HCT116 (cell line): ENCODE measurements around the gene FAM13C. TPM values are rescaled to one million over a fixed set of nuclear protein-coding genes. Genes with fewer than 3 reads are reported as not detected.

ENCODE experiments used
- ATAC-seq: fragments of 200-7000 bp; cut with Tn5 transposase; 2 replicates; pipeline ENCODE4 v1.9.1; 2020; ENCODE audit warnings: mild to moderate bottlenecking, moderate library complexity
- BruUV-seq: library from RNA; stranded (reverse); fragments of 400-500 nt; replicated peaks from 2 replicates; lab custom pipeline; 2021; lab: Mats Ljungman, UMichigan
- CTCF ChIA-PET: fragments of 300-600 bp; sonication (Branson Sonifier 250); formaldehyde crosslinking; loops from one replicate; lab custom pipeline; 2021; ENCODE audit warnings: antibody characterized with exemption; lab: Charles Lee
- POLR2A ChIA-PET: fragments of 300-600, 350-600 bp; sonication (Branson Sonifier 250); formaldehyde crosslinking; loops from one replicate; lab custom pipeline; 2021; ENCODE audit warnings: antibody characterized with exemption; lab: Charles Lee
- RAD21 ChIA-PET, 2 experiments: fragments of 300-600 bp; sonication (Branson Sonifier 250); formaldehyde crosslinking; loops; one replicate each; lab custom pipeline; 2023; ENCODE audit warnings: low total read pairs in 2 of 2; ENCODE audit not compliant: uncharacterized antibody in 2 of 2, unreplicated experiment in 2 of 2, low non-redundant PET in 1 of 2; lab: Charles Lee
- DNase-seq: peaks from one replicate; pipeline ENCODE4 v3.0.0-alpha.2; 2010; ENCODE audit warnings: low read depth, low spot score
- H2AFZ ChIP-seq: fragments of 200-600 bp; shearing (Covaris generic), sonication (generic); 2 replicates; pipeline ENCODE4 v1.6.1; 2017; ENCODE audit warnings: low read depth, mixed run types, mixed read lengths, antibody characterized with exemption, low read length; ENCODE audit not compliant: poor library complexity, severe bottlenecking
- H3K27ac ChIP-seq: 2 replicates; pipeline ENCODE4 v1.5.1; 2012; ENCODE audit warnings: low read depth, low read length
- H3K27me3 ChIP-seq: fragments of 200-600 bp; sonication (generic); 2 replicates; pipeline ENCODE4 v1.6.1; 2016; ENCODE audit warnings: mixed run types, low read length, mixed read lengths; ENCODE audit not compliant: insufficient read depth
- H3K36me3 ChIP-seq, 2 experiments: fragments of 200-500 bp in 1 of 2; fragments of 200-600 bp in 1 of 2; sonication (Bioruptor generic) in 1 of 2; sonication (generic) in 1 of 2; 2 replicates each; pipeline versions ENCODE4 v1.5.1 to v1.6.1; 2014 to 2016; ENCODE audit warnings: low read length in 2 of 2, inconsistent platforms in 1 of 2, mixed read lengths in 1 of 2, mixed run types in 1 of 2; ENCODE audit not compliant: insufficient read depth in 2 of 2, control insufficient read depth in 1 of 2
- H3K4me1 ChIP-seq, 2 experiments: fragments of 200-600 bp in 1 of 2; sonication (generic) in 1 of 2; 2 replicates each; pipeline versions ENCODE4 v1.5.1 to v1.6.1; 2012 to 2017; ENCODE audit warnings: low read length in 2 of 2, inconsistent platforms in 1 of 2, mild to moderate bottlenecking in 1 of 2, mixed read lengths in 1 of 2, mixed run types in 1 of 2, moderate library complexity in 1 of 2; ENCODE audit not compliant: insufficient read depth in 2 of 2, control insufficient read depth in 1 of 2
- H3K4me2 ChIP-seq: fragments of 200-600 bp; sonication (generic); 2 replicates; pipeline ENCODE4 v1.6.1; 2017; ENCODE audit warnings: mixed run types, low read length, mixed read lengths
- H3K4me3 ChIP-seq, 2 experiments: fragments of 200-600 bp in 1 of 2; sonication (generic) in 1 of 2; replicated peaks in 1 of 2; 2 replicates each; pipeline ENCODE4 v1.5.1; 2011 to 2016; ENCODE audit warnings: low read length in 2 of 2, control low read depth in 1 of 2, low read depth in 1 of 2, mild to moderate bottlenecking in 1 of 2, mixed read lengths in 1 of 2, mixed run types in 1 of 2
- H3K79me2 ChIP-seq: fragments of 200-600 bp; sonication (generic); 2 replicates; pipeline ENCODE4 v1.6.1; 2017; ENCODE audit warnings: mild to moderate bottlenecking, mixed run types, low read length, moderate library complexity, mixed read lengths; ENCODE audit not compliant: insufficient read depth
- H3K9ac ChIP-seq: fragments of 200-600 bp; sonication (generic); 2 replicates; pipeline ENCODE4 v1.6.1; 2016; ENCODE audit warnings: low read length, mixed read lengths
- H3K9me2 ChIP-seq: fragments of 200-600 bp; sonication (generic), shearing (Covaris generic); 2 replicates; pipeline ENCODE4 v1.6.1; 2017; ENCODE audit warnings: mixed run types, mild to moderate bottlenecking, moderate library complexity; ENCODE audit not compliant: insufficient read depth
- H3K9me3 ChIP-seq, 2 experiments: fragments of 200-500 bp in 1 of 2; fragments of 200-600 bp in 1 of 2; sonication (Bioruptor generic) in 1 of 2; sonication (generic) in 1 of 2; 2 replicates each; pipeline ENCODE4 v1.6.1; 2014 to 2017; ENCODE audit warnings: low read length in 2 of 2, mixed read lengths in 2 of 2, inconsistent platforms in 1 of 2, low read depth in 1 of 2, mild to moderate bottlenecking in 1 of 2, mixed run types in 1 of 2, moderate library complexity in 1 of 2; ENCODE audit not compliant: control insufficient read depth in 1 of 2, insufficient read depth in 1 of 2
- H4K20me1 ChIP-seq: fragments of 200-600 bp; sonication (generic), shearing (Covaris generic); 2 replicates; pipeline ENCODE4 v1.6.1; 2017; ENCODE audit warnings: mixed run types, mild to moderate bottlenecking, moderate library complexity; ENCODE audit not compliant: insufficient read depth
- CEBPB ChIP-seq: IDR thresholded peaks from 2 replicates; pipeline ENCODE4 v1.6.1; 2012; ENCODE audit warnings: low read depth
- EGR1 ChIP-seq: IDR thresholded peaks from 2 replicates; pipeline ENCODE4 v1.6.1; 2012; ENCODE audit warnings: low read depth
- ELF1 ChIP-seq: IDR thresholded peaks from 2 replicates; pipeline ENCODE4 v1.6.1; 2012; ENCODE audit warnings: low read depth, borderline replicate concordance
- POLR2A ChIP-seq: IDR thresholded peaks from 2 replicates; pipeline ENCODE4 v1.7.0; 2011; ENCODE audit warnings: borderline replicate concordance; ENCODE audit not compliant: insufficient read depth, insufficient read length; ENCODE audit errors: extremely low read depth
- RAD21 ChIP-seq: IDR thresholded peaks from 2 replicates; pipeline ENCODE4 v1.6.1; 2012; ENCODE audit warnings: low read depth, mild to moderate bottlenecking
- SIN3A ChIP-seq: IDR thresholded peaks from 2 replicates; pipeline ENCODE4 v1.6.1; 2012; ENCODE audit warnings: low read depth
- SRF ChIP-seq: IDR thresholded peaks from 2 replicates; pipeline ENCODE4 v1.6.1; 2012; ENCODE audit warnings: low read depth
- TCF7L2 ChIP-seq: IDR thresholded peaks from 2 replicates; pipeline ENCODE4 v1.7.0; 2011; ENCODE audit warnings: borderline replicate concordance, inconsistent platforms; ENCODE audit not compliant: insufficient read depth, insufficient read length; ENCODE audit errors: extremely low read depth
- ZNF274 ChIP-seq: fragments of 200-500 bp; sonication (Bioruptor generic); IDR thresholded peaks from 2 replicates; pipeline ENCODE4 v1.6.1; 2014; ENCODE audit warnings: mild to moderate bottlenecking, low read depth, low read length, inconsistent platforms
- intact Hi-C: fragments of 100-400 bp; cut with micrococcal nuclease; formaldehyde crosslinking; loops from 2 replicates; pipeline ENCODE4 v1.10.0; 2022
- total RNA-seq: library from RNA; stranded (reverse); gene quantifications from one replicate; pipeline ENCODE4 v1.2.1, GENCODE V29; 2021; ENCODE audit not compliant: unreplicated experiment
- TF ChIP-seq, protein P1 (sequence below): IDR thresholded peaks from 2 replicates; pipeline ENCODE4 v1.6.1; 2012; ENCODE audit warnings: low read depth

The FAM13C gene
- total RNA-seq, 1 experiment from 2014 or later = 0.42 TPM

DNA sequence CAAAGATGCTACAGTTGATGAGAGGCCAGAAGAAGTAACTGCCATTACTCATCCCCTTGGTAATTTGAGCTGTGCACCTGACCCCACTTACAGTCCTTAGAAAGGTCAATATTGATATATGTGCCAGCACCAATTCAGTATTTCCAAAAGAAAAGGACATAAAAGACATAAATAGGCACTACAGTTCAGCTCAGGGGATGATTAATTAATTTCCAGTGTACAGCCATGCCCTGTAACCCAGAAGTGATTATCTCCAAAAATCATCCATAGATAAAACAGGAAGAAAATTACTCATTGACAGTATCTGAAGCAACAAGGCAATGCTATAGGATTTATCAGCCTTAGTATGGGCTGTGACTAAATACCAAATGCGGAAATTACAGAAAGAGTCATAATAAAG is 103.5 kb downstream of the FAM13C start (continued):
- TF ChIP-seq, protein P1, sequence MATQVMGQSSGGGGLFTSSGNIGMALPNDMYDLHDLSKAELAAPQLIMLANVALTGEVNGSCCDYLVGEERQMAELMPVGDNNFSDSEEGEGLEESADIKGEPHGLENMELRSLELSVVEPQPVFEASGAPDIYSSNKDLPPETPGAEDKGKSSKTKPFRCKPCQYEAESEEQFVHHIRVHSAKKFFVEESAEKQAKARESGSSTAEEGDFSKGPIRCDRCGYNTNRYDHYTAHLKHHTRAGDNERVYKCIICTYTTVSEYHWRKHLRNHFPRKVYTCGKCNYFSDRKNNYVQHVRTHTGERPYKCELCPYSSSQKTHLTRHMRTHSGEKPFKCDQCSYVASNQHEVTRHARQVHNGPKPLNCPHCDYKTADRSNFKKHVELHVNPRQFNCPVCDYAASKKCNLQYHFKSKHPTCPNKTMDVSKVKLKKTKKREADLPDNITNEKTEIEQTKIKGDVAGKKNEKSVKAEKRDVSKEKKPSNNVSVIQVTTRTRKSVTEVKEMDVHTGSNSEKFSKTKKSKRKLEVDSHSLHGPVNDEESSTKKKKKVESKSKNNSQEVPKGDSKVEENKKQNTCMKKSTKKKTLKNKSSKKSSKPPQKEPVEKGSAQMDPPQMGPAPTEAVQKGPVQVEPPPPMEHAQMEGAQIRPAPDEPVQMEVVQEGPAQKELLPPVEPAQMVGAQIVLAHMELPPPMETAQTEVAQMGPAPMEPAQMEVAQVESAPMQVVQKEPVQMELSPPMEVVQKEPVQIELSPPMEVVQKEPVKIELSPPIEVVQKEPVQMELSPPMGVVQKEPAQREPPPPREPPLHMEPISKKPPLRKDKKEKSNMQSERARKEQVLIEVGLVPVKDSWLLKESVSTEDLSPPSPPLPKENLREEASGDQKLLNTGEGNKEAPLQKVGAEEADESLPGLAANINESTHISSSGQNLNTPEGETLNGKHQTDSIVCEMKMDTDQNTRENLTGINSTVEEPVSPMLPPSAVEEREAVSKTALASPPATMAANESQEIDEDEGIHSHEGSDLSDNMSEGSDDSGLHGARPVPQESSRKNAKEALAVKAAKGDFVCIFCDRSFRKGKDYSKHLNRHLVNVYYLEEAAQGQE = no peak

DNA sequence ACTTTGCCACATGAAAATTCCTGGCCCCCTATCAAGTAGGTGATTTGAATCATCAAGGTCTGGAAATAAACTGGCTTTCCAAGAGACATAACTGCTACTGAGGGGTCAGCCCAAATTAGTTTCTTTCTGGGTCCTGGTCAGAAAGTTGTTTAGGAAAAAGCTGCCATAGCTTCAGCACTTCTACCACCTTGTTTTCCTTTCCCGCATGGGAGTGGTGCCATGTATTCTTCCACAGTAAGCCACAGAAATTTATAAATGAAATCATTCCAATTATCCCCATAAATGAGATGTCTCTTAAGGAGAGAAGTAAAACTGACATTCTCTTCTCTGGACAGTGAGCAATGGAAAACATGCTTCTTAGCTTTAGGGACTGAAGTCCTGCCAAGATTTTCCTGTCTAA is 105.1 kb downstream of the FAM13C start:
- no peaks in the 10 kb centered on the region for H3K36me3 ChIP-seq
- intact Hi-C loops = no loop called here

More for the DNA sequence above, 105.1 kb downstream of the FAM13C start:
- Histone ChIP-seq H3K9me3 (no peaks in the 10 kb centered on the region), H3K4me2 (no peak overlapping the region), H3K9ac (no peak overlapping the region), H3K4me3 (no peak overlapping the region), H3K27ac (no peak overlapping the region), H3K9me2 (no peaks in the 10 kb centered on the region), H4K20me1 (no peaks in the 10 kb centered on the region), H2AFZ (no peak overlapping the region), H3K4me1 (no peaks in the 10 kb centered on the region), H3K27me3 (peaks cover 29% of the 10 kb centered on the region), H3K79me2 (no peaks in the 10 kb centered on the region)
- RAD21 ChIA-PET = no interaction called here
- DNase-seq (no peak), ATAC-seq (no peak)
- CTCF ChIA-PET = no interaction called here
- TF ChIP-seq ELF1 (no peak), RAD21 (no peak), SRF (no peak), CEBPB (no peak), TCF7L2 (no peak), ZNF274 (no peak), EGR1 (no peak), POLR2A (no peak), SIN3A (no peak)
- POLR2A ChIA-PET = no interaction called here
- BruUV-seq = no TSS peak
